K562 (cell line): ENCODE measurements around the gene PDPK1. TPM values are rescaled to one million over a fixed set of nuclear protein-coding genes. Genes with fewer than 3 reads are reported as not detected.

Experiments used
- ADNP ChIP-seq: fragments of 200-800 bp; sonication (Bioruptor generic); IDR thresholded peaks from 2 replicates; pipeline ENCODE4 v1.6.1; 2016; ENCODE audit warnings: missing genetic modification characterization, missing compliant biosample characterization
- CREM ChIP-seq: IDR thresholded peaks from 2 replicates; pipeline ENCODE4 v1.6.1; 2014; ENCODE audit warnings: antibody characterized with exemption, low read depth
- GABPB1 ChIP-seq: sonication (generic); formaldehyde crosslinking; IDR thresholded peaks from 2 replicates; pipeline ENCODE4 v1.8.0; 2022; ENCODE audit warnings: mild to moderate bottlenecking, missing genetic modification reagents
- HNRNPL ChIP-seq: fragments of 200-400 bp; formaldehyde crosslinking; IDR thresholded peaks from 2 replicates; pipeline ENCODE4 v1.6.1; 2017; ENCODE audit warnings: low read depth, mild to moderate bottlenecking, low read length
- KDM5B ChIP-seq: fragments of 200-600 bp; sonication (generic); IDR thresholded peaks from 2 replicates; pipeline ENCODE4 v1.6.1; 2012; ENCODE audit warnings: low read depth, mild to moderate bottlenecking, moderate library complexity, low read length, control low read depth, inconsistent platforms; ENCODE audit not compliant: insufficient replicate concordance
- MECOM ChIP-seq: fragments of 250-450 bp; sonication (Bioruptor Pico); IDR thresholded peaks from 2 replicates; pipeline ENCODE4 v1.8.0; 2022; ENCODE audit warnings: inconsistent platforms
- POLR2G ChIP-seq: fragments of 200-400 bp; formaldehyde crosslinking; IDR thresholded peaks from 2 replicates; pipeline ENCODE4 v1.6.1; 2017; ENCODE audit warnings: low read depth, mild to moderate bottlenecking, antibody characterized with exemption, low read length, moderate library complexity
- RFX7 ChIP-seq: fragments of 250-450 bp; sonication (Bioruptor Pico); IDR thresholded peaks from 2 replicates; pipeline ENCODE4 v1.5.1; 2021; ENCODE audit warnings: mild to moderate bottlenecking
- RUNX1 ChIP-seq: sonication (generic); IDR thresholded peaks from 2 replicates; pipeline ENCODE4 v1.6.1; 2016; ENCODE audit warnings: antibody characterized with exemption, low read depth
- SP2 ChIP-seq: IDR thresholded peaks from 2 replicates; pipeline ENCODE4 v1.6.1; 2011; ENCODE audit warnings: mild to moderate bottlenecking, low read depth, low read length, moderate library complexity; ENCODE audit not compliant: poor library complexity, severe bottlenecking; ENCODE audit errors: extremely low read depth
- ZBTB1 ChIP-seq: sonication (generic); formaldehyde crosslinking; IDR thresholded peaks from 2 replicates; pipeline ENCODE4 v1.8.1; 2023; ENCODE audit warnings: missing genetic modification reagents, low read depth, mild to moderate bottlenecking, borderline replicate concordance
- ZNF143 ChIP-seq: sonication (generic); formaldehyde crosslinking; IDR thresholded peaks from 2 replicates; pipeline ENCODE4 v1.9.0; 2022; ENCODE audit warnings: mild to moderate bottlenecking, missing genetic modification reagents
- ZNF282 ChIP-seq: sonication (generic); formaldehyde crosslinking; IDR thresholded peaks from 2 replicates; pipeline ENCODE4 v1.8.1; 2023; ENCODE audit warnings: missing genetic modification reagents
- polyA plus RNA-seq, 8 experiments: library from polyadenylated mRNA; depleted of rRNA in 4 of 8; stranded (reverse) in 5 of 8; unstranded in 3 of 8; fragments of >200 nt; fragmentation: Nextera tagmentation in 2 of 8; fragmentation: Illumina TruSeq in 1 of 8; extraction: Ambion mirVana in 2 of 8; extraction: Trizol in 1 of 8; gene quantifications; 2 replicates each; pipeline versions ENCODE4 v1.2.1 to v1.2.3, GENCODE V29; 2011 to 2014; ENCODE audit warnings: inconsistent platforms in 1 of 8, missing spikeins in 1 of 8
- total RNA-seq, 7 experiments: library from RNA; depleted of rRNA in 6 of 7; stranded (reverse); fragments of >200 nt in 6 of 7; fragmentation: Illumina TruSeq in 2 of 7; extraction: Trizol in 2 of 7; gene quantifications; 2 replicates each; pipeline versions ENCODE4 v1.2.1 to v1.2.3, GENCODE V29; 2011 to 2021; ENCODE audit warnings: low replicate concordance in 1 of 7
- TF ChIP-seq, protein P1 (sequence below), 2 experiments: fragments of 250-450 bp in 1 of 2; fragments of 450-650 bp in 1 of 2; sonication (Bioruptor Pico) in 1 of 2; IDR thresholded peaks; 2 replicates each; pipeline versions ENCODE4 v1.6.1 to v1.8.0; 2016 to 2021; ENCODE audit warnings: mild to moderate bottlenecking in 2 of 2, moderate library complexity in 2 of 2, missing compliant biosample characterization in 1 of 2, missing genetic modification characterization in 1 of 2
- TF ChIP-seq, protein P2 (sequence below): fragments of 200-800 bp; sonication (Bioruptor generic); IDR thresholded peaks from 2 replicates; pipeline ENCODE4 v1.6.1; 2017; ENCODE audit warnings: missing genetic modification characterization, missing compliant biosample characterization
- TF ChIP-seq, protein P3 (sequence below): sonication (generic); formaldehyde crosslinking; IDR thresholded peaks from 2 replicates; pipeline ENCODE4 v1.9.0; 2022; ENCODE audit warnings: mild to moderate bottlenecking, missing genetic modification reagents
- TF ChIP-seq, protein P4 (sequence below): fragments of 450-650 bp; IDR thresholded peaks from 2 replicates; pipeline ENCODE4 v1.6.1; 2016
- TF ChIP-seq, protein P5 (sequence below): sonication (generic); formaldehyde crosslinking; IDR thresholded peaks from 2 replicates; pipeline ENCODE4 v1.8.1; 2023; ENCODE audit warnings: mild to moderate bottlenecking, missing genetic modification reagents, moderate library complexity

Gene PDPK1
- total and polyA plus RNA-seq, 9 of the 15 experiments (the other 6 are each of a cell fraction or from before 2014, with no cell fraction given) = 4.0 to 37.2 (median 18.7) TPM

DNA sequence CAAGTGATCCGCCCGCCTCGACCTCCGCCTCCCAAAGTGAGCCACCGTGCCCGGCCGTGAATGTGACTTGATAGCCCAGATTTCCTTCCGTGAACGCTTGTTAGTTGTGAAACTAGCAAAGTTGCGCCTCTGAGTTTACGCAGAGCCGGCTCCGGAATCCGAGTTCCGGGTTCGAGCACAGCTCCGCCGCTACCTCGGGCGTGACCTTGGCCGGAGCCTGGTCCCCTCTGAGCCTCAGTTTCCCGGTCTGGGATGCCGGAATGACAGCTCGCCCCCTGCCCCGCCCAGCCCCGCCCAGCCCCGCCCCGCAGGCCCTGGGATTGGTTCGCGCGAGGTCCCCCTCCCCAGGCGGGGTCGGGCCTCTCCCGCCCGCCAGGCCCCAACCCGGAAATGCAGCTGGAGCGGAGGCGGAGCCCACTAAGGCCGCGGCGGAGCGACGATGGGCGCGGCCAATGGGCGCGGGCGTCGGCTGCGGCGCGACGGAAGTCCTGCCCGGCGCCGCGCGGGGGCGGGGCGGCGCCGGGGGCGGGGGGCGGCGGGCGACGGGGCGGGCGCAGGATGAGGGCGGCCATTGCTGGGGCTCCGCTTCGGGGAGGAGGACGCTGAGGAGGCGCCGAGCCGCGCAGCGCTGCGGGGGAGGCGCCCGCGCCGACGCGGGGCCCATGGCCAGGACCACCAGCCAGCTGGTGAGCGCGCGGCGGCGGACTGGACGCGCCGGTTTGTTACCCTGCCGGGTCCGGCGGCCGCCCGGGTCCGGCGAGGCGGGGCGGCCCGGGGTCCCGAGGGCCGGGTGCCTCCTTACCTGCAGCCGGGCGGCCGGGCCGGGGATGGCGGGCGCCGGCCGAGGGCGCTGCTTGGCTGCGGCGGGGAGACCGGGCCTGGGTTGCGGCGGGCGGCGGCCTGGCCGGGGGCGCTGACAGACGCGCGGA, at the start of gene PDPK1 (continued):
- TF ChIP-seq, protein P1, sequence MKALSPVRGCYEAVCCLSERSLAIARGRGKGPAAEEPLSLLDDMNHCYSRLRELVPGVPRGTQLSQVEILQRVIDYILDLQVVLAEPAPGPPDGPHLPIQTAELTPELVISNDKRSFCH (CRISPR knock-in tag; IDR thresholded peaks at IDR 0.05) = no peak
- TF ChIP-seq, protein P1 (tag; IDR thresholded peaks at IDR 0.05) = no peak
- TF ChIP-seq CREM (peak; percentile 86), POLR2G (peak; percentile 82), KDM5B (no peak), SP2 (peak; percentile 55), ZNF282 (CRISPR knock-in tag) (no peak), RFX7 (CRISPR knock-in tag) (no peak), ZNF143 (CRISPR knock-in tag) (no peak), GABPB1 (CRISPR knock-in tag) (peak; percentile 76), HNRNPL (no peak), ADNP (tag) (peak; percentile 11; the same call in 1 of the 2 replicates), RUNX1 (no peak), MECOM (CRISPR knock-in tag) (no peak), ZBTB1 (CRISPR knock-in tag) (0 out of 2 replicates have a peak, but pooled peaks have one; percentile 43)
- TF ChIP-seq, protein P2, sequence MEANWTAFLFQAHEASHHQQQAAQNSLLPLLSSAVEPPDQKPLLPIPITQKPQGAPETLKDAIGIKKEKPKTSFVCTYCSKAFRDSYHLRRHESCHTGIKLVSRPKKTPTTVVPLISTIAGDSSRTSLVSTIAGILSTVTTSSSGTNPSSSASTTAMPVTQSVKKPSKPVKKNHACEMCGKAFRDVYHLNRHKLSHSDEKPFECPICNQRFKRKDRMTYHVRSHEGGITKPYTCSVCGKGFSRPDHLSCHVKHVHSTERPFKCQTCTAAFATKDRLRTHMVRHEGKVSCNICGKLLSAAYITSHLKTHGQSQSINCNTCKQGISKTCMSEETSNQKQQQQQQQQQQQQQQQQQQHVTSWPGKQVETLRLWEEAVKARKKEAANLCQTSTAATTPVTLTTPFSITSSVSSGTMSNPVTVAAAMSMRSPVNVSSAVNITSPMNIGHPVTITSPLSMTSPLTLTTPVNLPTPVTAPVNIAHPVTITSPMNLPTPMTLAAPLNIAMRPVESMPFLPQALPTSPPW = peak; percentile 98
- TF ChIP-seq, protein P3, sequence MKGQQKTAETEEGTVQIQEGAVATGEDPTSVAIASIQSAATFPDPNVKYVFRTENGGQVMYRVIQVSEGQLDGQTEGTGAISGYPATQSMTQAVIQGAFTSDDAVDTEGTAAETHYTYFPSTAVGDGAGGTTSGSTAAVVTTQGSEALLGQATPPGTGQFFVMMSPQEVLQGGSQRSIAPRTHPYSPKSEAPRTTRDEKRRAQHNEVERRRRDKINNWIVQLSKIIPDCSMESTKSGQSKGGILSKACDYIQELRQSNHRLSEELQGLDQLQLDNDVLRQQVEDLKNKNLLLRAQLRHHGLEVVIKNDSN = no peak
- TF ChIP-seq, protein P4, sequence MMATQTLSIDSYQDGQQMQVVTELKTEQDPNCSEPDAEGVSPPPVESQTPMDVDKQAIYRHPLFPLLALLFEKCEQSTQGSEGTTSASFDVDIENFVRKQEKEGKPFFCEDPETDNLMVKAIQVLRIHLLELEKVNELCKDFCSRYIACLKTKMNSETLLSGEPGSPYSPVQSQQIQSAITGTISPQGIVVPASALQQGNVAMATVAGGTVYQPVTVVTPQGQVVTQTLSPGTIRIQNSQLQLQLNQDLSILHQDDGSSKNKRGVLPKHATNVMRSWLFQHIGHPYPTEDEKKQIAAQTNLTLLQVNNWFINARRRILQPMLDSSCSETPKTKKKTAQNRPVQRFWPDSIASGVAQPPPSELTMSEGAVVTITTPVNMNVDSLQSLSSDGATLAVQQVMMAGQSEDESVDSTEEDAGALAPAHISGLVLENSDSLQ = peak; percentile 92
- TF ChIP-seq, protein P5, sequence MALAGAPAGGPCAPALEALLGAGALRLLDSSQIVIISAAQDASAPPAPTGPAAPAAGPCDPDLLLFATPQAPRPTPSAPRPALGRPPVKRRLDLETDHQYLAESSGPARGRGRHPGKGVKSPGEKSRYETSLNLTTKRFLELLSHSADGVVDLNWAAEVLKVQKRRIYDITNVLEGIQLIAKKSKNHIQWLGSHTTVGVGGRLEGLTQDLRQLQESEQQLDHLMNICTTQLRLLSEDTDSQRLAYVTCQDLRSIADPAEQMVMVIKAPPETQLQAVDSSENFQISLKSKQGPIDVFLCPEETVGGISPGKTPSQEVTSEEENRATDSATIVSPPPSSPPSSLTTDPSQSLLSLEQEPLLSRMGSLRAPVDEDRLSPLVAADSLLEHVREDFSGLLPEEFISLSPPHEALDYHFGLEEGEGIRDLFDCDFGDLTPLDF (CRISPR knock-in tag) = no peak
